Smooth muscle cell (in vitro differentiated cells): Measurements from ENCODE around the gene STXBP4. TPM values are rescaled to one million over a fixed set of nuclear protein-coding genes. Genes with fewer than 3 reads are reported as not detected.

Experiments
- DNase-seq: peaks from one replicate; lab custom pipeline; 2025; ENCODE audit not compliant: unreplicated experiment; lab: John Stamatoyannopoulos, UW
- H2AFZ ChIP-seq: fragments of 200-600 bp; sonication (generic); 2 replicates; pipeline ENCODE4 v1.6.0; 2016; ENCODE audit warnings: antibody characterized with exemption, low read depth, mild to moderate bottlenecking
- H3F3A ChIP-seq: fragments of 200-600 bp; sonication (generic); 2 replicates; pipeline ENCODE4 v1.6.0; 2017; ENCODE audit warnings: antibody characterized with exemption, low read depth
- H3K27ac ChIP-seq: fragments of 200-600 bp; sonication (generic); 2 replicates; pipeline ENCODE4 v1.5.1; 2016; ENCODE audit warnings: low read depth, mild to moderate bottlenecking
- H3K27me3 ChIP-seq: fragments of 200-600 bp; sonication (generic); 2 replicates; pipeline ENCODE4 v1.6.1; 2016; ENCODE audit warnings: low read depth, mild to moderate bottlenecking
- H3K36me3 ChIP-seq: fragments of 200-600 bp; sonication (generic); 2 replicates; pipeline ENCODE4 v1.5.1; 2016; ENCODE audit warnings: low read depth
- H3K4me1 ChIP-seq: fragments of 200-600 bp; sonication (generic); 2 replicates; pipeline ENCODE4 v1.5.1; 2016; ENCODE audit warnings: low read depth
- H3K4me2 ChIP-seq: fragments of 200-600 bp; sonication (generic); 2 replicates; pipeline ENCODE4 v1.6.0; 2016; ENCODE audit warnings: mild to moderate bottlenecking
- H3K4me3 ChIP-seq: fragments of 200-600 bp; sonication (generic); 2 replicates; pipeline ENCODE4 v1.5.1; 2016; ENCODE audit warnings: mild to moderate bottlenecking
- H3K79me2 ChIP-seq: fragments of 200-600 bp; sonication (generic); 2 replicates; pipeline ENCODE4 v1.6.0; 2016; ENCODE audit warnings: low read depth, mild to moderate bottlenecking
- H3K9ac ChIP-seq: fragments of 200-600 bp; sonication (generic); 2 replicates; pipeline ENCODE4 v1.6.0; 2016; ENCODE audit warnings: low read depth
- H3K9me3 ChIP-seq: fragments of 200-600 bp; sonication (generic); replicated peaks from 2 replicates; pipeline ENCODE4 v1.5.1; 2016; ENCODE audit warnings: low read depth
- H4K20me1 ChIP-seq: fragments of 200-600 bp; sonication (generic); 2 replicates; pipeline ENCODE4 v1.6.0; 2016; ENCODE audit warnings: low read depth
- CTCF ChIP-seq: fragments of 200-600 bp; sonication (generic); IDR thresholded peaks from 2 replicates; pipeline ENCODE4 v1.5.1; 2017; ENCODE audit warnings: borderline replicate concordance, mild to moderate bottlenecking, antibody characterized with exemption; ENCODE audit not compliant: insufficient read depth, poor library complexity, severe bottlenecking
- WGBS: methylation state at CpG from one replicate; pipeline ENCODE4 v1.1.7; 2016; ENCODE audit warnings: low lambda C conversion rate; 5-methylcytosine and 5-hydroxymethylcytosine counted together
- polyA plus RNA-seq: library from polyadenylated mRNA; unstranded; fragments of >200 nt; fragmentation: Nextera tagmentation; extraction: Ambion mirVana; gene quantifications from 2 replicates; pipeline ENCODE4 v1.2.1, GENCODE V29; 2016
- total RNA-seq: library from RNA; depleted of rRNA; stranded (reverse); fragments of >200 nt; gene quantifications from 2 replicates; pipeline ENCODE4 v1.2.3, GENCODE V29; 2014

Gene STXBP4
- total and polyA plus RNA-seq, 2 experiments from 2014 or later, result 5.7 to 59.5 TPM

- H3K27ac ChIP-seq, result no peak overlapping the region
- H3K4me1 ChIP-seq, result no peaks in the 10 kb centered on the region
- no peaks in the 10 kb centered on the region for H4K20me1 ChIP-seq
- no peaks in the 10 kb centered on the region for H3K27me3 ChIP-seq
- 80% methylated on average over 2 of the region's 2 CpGs for WGBS
- no peaks in the 10 kb centered on the region for H3K9me3 ChIP-seq
- no peak overlapping the region for H2AFZ ChIP-seq
- no peak overlapping the region for H3K4me2 ChIP-seq
- no peaks in the 10 kb centered on the region for H3K36me3 ChIP-seq
- H3F3A ChIP-seq, result no peaks in the 10 kb centered on the region
- no peak for TF ChIP-seq CTCF
- no peak overlapping the region for H3K9ac ChIP-seq
- H3K79me2 ChIP-seq, result no peaks in the 10 kb centered on the region
- H3K4me3 ChIP-seq, result no peak overlapping the region
- no peak for DNase-seq
Observed at GRCh38 chr17:55133583-55133982, 165.0 kb downstream of the STXBP4 start.

GRCh38 chr17:55134486-55135157, 166.1 kb downstream of the STXBP4 start:
- 95% methylated on average over 1 of the region's 1 CpG for WGBS
- TF ChIP-seq CTCF, result no peak
- H3K4me3 ChIP-seq, result no peak overlapping the region
- H3K9ac ChIP-seq, result no peak overlapping the region
- H3K36me3 ChIP-seq, result no peaks in the 10 kb centered on the region
- H4K20me1 ChIP-seq, result no peaks in the 10 kb centered on the region
- DNase-seq, result no peak
- H3K27me3 ChIP-seq, result no peaks in the 10 kb centered on the region
- H3K27ac ChIP-seq, result no peak overlapping the region
- no peaks in the 10 kb centered on the region for H3K9me3 ChIP-seq
- H3F3A ChIP-seq, result no peaks in the 10 kb centered on the region
- no peaks in the 10 kb centered on the region for H3K79me2 ChIP-seq
- H2AFZ ChIP-seq, result no peak overlapping the region
- no peak overlapping the region for H3K4me2 ChIP-seq
- H3K4me1 ChIP-seq, result no peaks in the 10 kb centered on the region

GRCh38 chr17:55140809-55141208, 172.2 kb downstream of the STXBP4 start:
- Histone ChIP-seq H3K79me2 (no peaks in the 10 kb centered on the region), H3K9me3 (no peaks in the 10 kb centered on the region), H3K4me2 (no peak overlapping the region), H3K4me3 (no peak overlapping the region), H3K4me1 (no peaks in the 10 kb centered on the region), H4K20me1 (no peaks in the 10 kb centered on the region), H2AFZ (no peak overlapping the region), H3K9ac (no peak overlapping the region), H3K27ac (no peak overlapping the region), H3F3A (no peaks in the 10 kb centered on the region), H3K27me3 (no peaks in the 10 kb centered on the region), H3K36me3 (no peaks in the 10 kb centered on the region)
- no peak for DNase-seq
- TF ChIP-seq CTCF, result no peak

GRCh38 chr17:55144518-55144917, 176.0 kb downstream of the STXBP4 start:
- no peaks in the 10 kb centered on the region for H3K27me3 ChIP-seq

More at GRCh38 chr17:55144518-55144917, 176.0 kb downstream of the STXBP4 start:
- no peak for DNase-seq
- Histone ChIP-seq H3K36me3 (no peaks in the 10 kb centered on the region), H3K4me3 (no peak overlapping the region), H2AFZ (no peak overlapping the region), H3K9me3 (no peaks in the 10 kb centered on the region), H3K4me1 (no peaks in the 10 kb centered on the region), H3K4me2 (no peak overlapping the region), H3K9ac (no peak overlapping the region), H4K20me1 (no peaks in the 10 kb centered on the region), H3F3A (no peaks in the 10 kb centered on the region), H3K27ac (no peak overlapping the region), H3K79me2 (no peaks in the 10 kb centered on the region)
- TF ChIP-seq CTCF, result no peak
